ENCODE measurements around the gene DDB1. TPM values are rescaled to one million over a fixed set of nuclear protein-coding genes. Genes with fewer than 3 reads are reported as not detected.
A peak's percentile ranks its signal among the peaks of the same experiment; 100 is the strongest.

Gene DDB1
- polyA plus RNA-seq, 3 donors: 54.1 to 97.2 (median 86.6) TPM

GRCh38 chr11:61325649-61326414, 7.1 kb downstream of the DDB1 start:
- Histone ChIP-seq H3K36me3 (replicated peaks in 1 of 2; ENCODE audit: control insufficient read depth in 1 of 2, insufficient read depth in 2 of 2, low read length in 2 of 2) (peaks cover 86 to 99% of the 10 kb centered on the region in 2 donors), H3K79me2 (ENCODE audit: insufficient read depth, low read length) (peaks cover 48% of the 10 kb centered on the region)

GRCh38 chr11:61315260-61315659, 17.6 kb downstream of the DDB1 start:
- Histone ChIP-seq H2AFZ (ENCODE audit: insufficient read depth, low read depth, low read length, poor library complexity, severe bottlenecking) (no peak overlapping the region), H3K9me3 (replicated peaks in 1 of 2; ENCODE audit: control insufficient read depth in 1 of 2, insufficient read depth in 1 of 2, low read length in 2 of 2) (no peaks in the 10 kb centered on the region), H3K4me3 (replicated peaks in 1 of 3; ENCODE audit: low read depth in 2 of 3, low read length in 3 of 3) (no peak overlapping the region), H3K4me2 (replicated peaks; ENCODE audit: extremely low read depth, low read length, poor library complexity, severe bottlenecking) (no peak overlapping the region), H3K79me2 (ENCODE audit: insufficient read depth, low read length) (no peaks in the 10 kb centered on the region), H3K36me3 (replicated peaks in 1 of 2; ENCODE audit: control insufficient read depth in 1 of 2, insufficient read depth in 2 of 2, low read length in 2 of 2) (peaks cover 84 to 93% of the 10 kb centered on the region in 2 donors), H3K27ac (ENCODE audit: low read depth in 1 of 2, low read length in 2 of 2) (no peak overlapping the region), H3K4me1 (ENCODE audit: control insufficient read depth in 1 of 2, insufficient read depth in 2 of 2, low read length in 2 of 2) (no peaks in the 10 kb centered on the region), H3K27me3 (ENCODE audit: control insufficient read depth in 2 of 2, insufficient read depth in 2 of 2, low read length in 2 of 2) (no peaks in the 10 kb centered on the region), H3K9ac (ENCODE audit: insufficient read depth, low read length, poor library complexity, severe bottlenecking) (no peak overlapping the region), H4K20me1 (ENCODE audit: insufficient read depth, low read length) (no peaks in the 10 kb centered on the region)
- intact Hi-C loops (cut with micrococcal nuclease): no loop called here
- no peaks in the 10 kb centered on the region for H3K4me1 Mint-ChIP-seq
- no CpG with 5 or more reads among the region's 2 CpGs for WGBS (ENCODE audit: insufficient coverage)
- peaks cover 44 to 71% of the 10 kb centered on the region in 2 donors for H3K36me3 Mint-ChIP-seq
- H3K9me3 Mint-ChIP-seq: no peaks in the 10 kb centered on the region
- H3K4me3 Mint-ChIP-seq: no peak overlapping the region
- DNase-seq: no peak
- peak overlapping the region in 1 of 7 donors; percentile 18 for H3K27ac Mint-ChIP-seq
- no peaks in the 10 kb centered on the region for H3K27me3 Mint-ChIP-seq (ENCODE audit: low read depth in 3 of 3)
- TF ChIP-seq CTCF (IDR thresholded peaks at IDR 0.05): no peak

More at GRCh38 chr11:61325649-61326414, 7.1 kb downstream of the DDB1 start:
- H4K20me1 ChIP-seq (ENCODE audit: insufficient read depth, low read length): peaks cover 32% of the 10 kb centered on the region
- H3K4me1 ChIP-seq (ENCODE audit: control insufficient read depth in 1 of 2, insufficient read depth in 2 of 2, low read length in 2 of 2): no peaks in the 10 kb centered on the region
- Mint-ChIP-seq H3K27ac (no peak overlapping the region), H3K36me3 (peaks cover 83 to 98% of the 10 kb centered on the region in 2 donors), H3K4me3 (no peak overlapping the region), H3K9me3 (no peaks in the 10 kb centered on the region), H3K27me3 (ENCODE audit: low read depth in 3 of 3) (no peaks in the 10 kb centered on the region), H3K4me1 (no peaks in the 10 kb centered on the region)
- WGBS (ENCODE audit: insufficient coverage): no CpG with 5 or more reads among the region's 2 CpGs
- no peaks in the 10 kb centered on the region for H3K9me3 ChIP-seq (replicated peaks in 1 of 2; ENCODE audit: control insufficient read depth in 1 of 2, insufficient read depth in 1 of 2, low read length in 2 of 2)
- H3K4me2 ChIP-seq (replicated peaks; ENCODE audit: extremely low read depth, low read length, poor library complexity, severe bottlenecking): no peak overlapping the region
- intact Hi-C loops (cut with micrococcal nuclease): no loop called here
- DNase-seq: no peak
- H3K27me3 ChIP-seq (ENCODE audit: control insufficient read depth in 2 of 2, insufficient read depth in 2 of 2, low read length in 2 of 2): no peaks in the 10 kb centered on the region
- no peak overlapping the region for H2AFZ ChIP-seq (ENCODE audit: insufficient read depth, low read depth, low read length, poor library complexity, severe bottlenecking)
- no peak for TF ChIP-seq CTCF (IDR thresholded peaks at IDR 0.05)
- no peak overlapping the region for H3K27ac ChIP-seq (ENCODE audit: low read depth in 1 of 2, low read length in 2 of 2)
- no peak overlapping the region for H3K9ac ChIP-seq (ENCODE audit: insufficient read depth, low read length, poor library complexity, severe bottlenecking)
- no peak overlapping the region for H3K4me3 ChIP-seq (replicated peaks in 1 of 3; ENCODE audit: low read depth in 2 of 3, low read length in 3 of 3)

All from CD14-positive monocyte (primary cell).